Stimulated activated CD4-positive, alpha-beta T cell treated with anti-CD3 and anti-CD28 coated beads, TNF-alpha, amount 100 ng/mL, for 1 hour (primary cell): ENCODE data around the gene ACOT7.

Experiments used
- DNase-seq, 3 donors: peaks; one replicate each; pipeline ENCODE4 v3.0.0-alpha.2; 2020; ENCODE audit warnings: low read depth in 3 of 3, low spot score in 1 of 3

ACOT7 gene

DNA sequence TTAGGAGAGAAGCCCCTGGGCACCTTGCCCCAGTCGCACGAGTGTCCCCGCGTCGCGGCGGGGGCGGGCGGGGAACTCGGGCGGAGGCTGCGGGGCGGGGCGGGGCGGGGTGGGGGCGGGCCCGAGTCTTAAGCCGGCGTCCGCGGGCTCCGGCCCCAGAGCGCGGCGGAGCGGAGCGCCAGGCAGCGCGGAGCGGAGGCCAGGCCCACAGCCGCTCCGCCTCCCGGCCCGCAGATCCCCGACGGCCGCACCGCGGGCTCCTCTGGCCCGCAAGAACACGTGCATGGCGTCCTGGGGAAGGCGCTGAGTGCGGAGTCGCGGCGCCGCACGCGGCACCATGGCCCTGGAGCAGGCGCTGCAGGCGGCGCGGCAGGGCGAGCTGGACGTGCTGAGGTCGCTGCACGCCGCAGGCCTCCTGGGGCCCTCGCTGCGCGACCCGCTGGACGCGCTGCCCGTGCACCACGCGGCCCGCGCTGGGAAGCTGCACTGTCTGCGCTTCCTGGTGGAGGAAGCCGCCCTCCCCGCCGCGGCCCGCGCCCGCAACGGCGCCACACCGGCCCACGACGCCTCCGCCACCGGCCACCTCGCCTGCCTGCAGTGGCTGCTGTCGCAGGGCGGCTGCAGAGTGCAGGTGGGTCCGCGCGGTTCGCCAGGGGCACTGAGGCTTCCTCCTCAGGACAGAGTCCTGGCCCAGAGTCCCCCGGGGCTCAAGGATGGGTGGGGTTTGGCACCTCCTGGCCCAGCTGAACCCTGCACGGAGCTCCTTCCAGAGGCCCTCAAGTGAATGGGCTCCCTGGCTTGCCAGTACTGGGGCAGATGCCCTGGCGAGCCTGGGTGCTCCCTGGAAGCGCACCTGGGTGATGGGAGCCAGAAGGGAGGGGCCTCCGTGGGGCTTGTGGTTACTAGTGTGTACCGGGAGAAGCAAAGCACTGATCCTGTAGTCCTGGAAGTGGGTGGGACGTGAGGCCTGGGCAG is 31.3 kb upstream of the ACOT7 start, which contains the start of gene ESPN:
Gene ESPN, plus strand, starts transcription at position 158 of the 975 bp plus-strand sequence. Its CDS starts 180 bp downstream, at position 338.
- DNase-seq = no peak

- DNase-seq = no peak
Observed at GRCh38 chr1:6424000-6424565, 30.5 kb upstream of the ACOT7 start.

- DNase-seq = peak; percentile 38 to 64 (median 48)
Observed at GRCh38 chr1:6423321-6423999, 29.9 kb upstream of the ACOT7 start.

DNA sequence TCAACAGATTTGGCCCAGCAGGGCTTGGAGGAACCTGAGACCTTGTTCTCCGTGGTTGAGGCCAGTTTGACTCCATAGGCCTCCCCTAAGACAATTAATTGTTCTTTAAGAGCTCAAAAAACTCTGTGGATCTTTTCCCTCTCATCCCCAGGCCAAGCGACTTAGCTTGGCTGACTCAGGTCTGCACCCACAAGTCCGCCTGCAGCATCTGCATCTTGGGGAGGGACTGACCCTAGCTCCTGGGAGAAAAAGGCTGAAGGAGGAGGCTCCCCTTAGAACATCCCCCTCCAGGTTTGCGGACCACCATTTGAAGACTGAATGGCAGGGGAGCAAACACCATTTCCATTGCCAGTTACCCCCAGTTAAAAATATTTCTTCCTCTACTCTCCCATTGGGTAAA is 27.7 kb upstream of the ACOT7 start:
- DNase-seq = no peak

- DNase-seq = no peak
Observed at GRCh38 chr1:6420454-6421042, 27.0 kb upstream of the ACOT7 start.

- no peak for DNase-seq
Observed at GRCh38 chr1:6419804-6420453, 26.4 kb upstream of the ACOT7 start, which contains the start of gene HES2. TSS of gene HES2 (minus strand) at chr1:6419919. CDS start at chr1:6419820, 99 bp downstream.

- DNase-seq = no peak
Observed at GRCh38 chr1:6419397-6419803, 25.8 kb upstream of the ACOT7 start.

- DNase-seq = no peak
Observed at GRCh38 chr1:6418668-6419396, 25.3 kb upstream of the ACOT7 start.

GRCh38 chr1:6417961-6418667 is 24.5 kb upstream of the ACOT7 start:
- no peak for DNase-seq

- DNase-seq = no peak
Observed at GRCh38 chr1:6416906-6417305, 23.3 kb upstream of the ACOT7 start.

- no peak for DNase-seq
Observed at GRCh38 chr1:6416295-6416656, 22.7 kb upstream of the ACOT7 start.

DNA sequence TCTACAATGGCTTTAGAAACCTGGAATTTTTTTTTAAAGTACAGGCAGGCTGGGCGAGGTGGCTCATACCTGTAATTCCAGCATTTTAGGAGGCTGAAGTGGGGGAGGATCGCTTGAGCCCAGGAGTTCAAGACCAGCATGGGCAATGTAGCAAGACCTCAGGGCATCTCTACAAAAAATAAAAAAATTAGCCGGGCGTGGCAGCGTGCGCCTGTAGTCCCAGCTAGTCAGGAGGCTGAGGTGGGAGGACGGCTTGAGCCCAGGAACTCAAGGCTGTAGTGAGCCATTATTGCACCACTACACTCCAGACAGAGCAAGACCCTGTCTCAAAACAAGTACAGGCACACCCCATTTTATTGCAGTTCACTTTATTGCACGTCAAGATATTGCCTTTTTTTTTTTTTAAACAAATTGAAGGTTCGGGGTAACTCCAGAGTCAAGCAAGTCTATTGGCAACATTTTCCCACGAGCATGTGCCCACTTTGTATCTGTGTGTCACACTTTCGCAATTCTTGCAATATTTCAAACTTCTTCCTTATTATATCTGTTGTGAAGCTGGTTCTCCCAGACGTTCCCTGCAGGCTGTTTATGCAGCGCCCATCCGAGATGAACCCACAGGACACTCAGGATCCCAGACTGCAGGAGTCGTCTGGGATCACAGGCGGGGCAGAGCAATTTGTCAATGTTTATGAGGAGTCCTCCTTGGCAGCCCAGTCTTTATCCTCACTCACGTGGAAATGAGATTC is 21.5 kb upstream of the ACOT7 start:
- no peak for DNase-seq

- DNase-seq = peak in 1 of 3 donors; percentile 34
Observed at GRCh38 chr1:6414443-6414844, 20.9 kb upstream of the ACOT7 start.

GRCh38 chr1:6412896-6413295 is 19.3 kb upstream of the ACOT7 start:
- DNase-seq = no peak

DNA sequence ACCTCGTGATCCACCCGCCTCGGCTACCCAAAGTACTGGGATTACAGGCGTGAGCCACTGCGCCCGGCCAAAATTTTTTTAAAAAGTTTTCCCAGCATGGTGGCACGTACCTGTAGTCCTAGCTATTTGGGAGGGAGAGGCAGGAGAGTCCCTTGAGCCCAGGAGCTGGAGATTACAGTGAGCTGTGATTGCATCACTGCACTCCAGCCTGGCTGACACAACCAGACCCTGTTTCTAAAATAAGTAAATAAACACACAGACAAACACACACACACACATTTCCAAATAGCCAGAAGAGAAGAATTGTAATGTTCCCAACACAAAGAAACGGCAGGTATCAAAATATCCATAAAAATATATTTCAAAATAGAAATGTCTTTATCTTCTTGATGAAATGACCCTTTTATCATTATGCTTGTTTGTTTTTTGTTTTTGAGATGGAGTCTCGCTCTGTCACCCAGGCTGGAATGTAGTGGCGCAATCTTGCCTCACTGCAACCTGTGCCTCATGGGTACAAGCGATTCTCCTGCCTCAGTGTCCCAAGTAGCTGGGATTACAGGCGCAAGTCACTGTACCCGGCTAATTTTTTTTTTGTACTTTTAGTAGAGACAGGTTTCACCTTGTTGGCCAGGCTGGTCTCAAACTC is 16.8 kb upstream of the ACOT7 start:
- DNase-seq = no peak

- no peak for DNase-seq
Observed at GRCh38 chr1:6409733-6410132, 16.2 kb upstream of the ACOT7 start.

GRCh38 chr1:6409053-6409452 is 15.5 kb upstream of the ACOT7 start:
- no peak for DNase-seq

- DNase-seq = no peak
Observed at GRCh38 chr1:6408023-6408422, 14.5 kb upstream of the ACOT7 start.
